Amygdala (tissue), 56 donors: Measurements from ENCODE around the gene DDX39B.
"Not testable (repeated sequence)": the region's sequence is repeated elsewhere in the genome, so short reads cannot be mapped to it uniquely, and the experiment has no call there.

Experiments
- DNase-seq, 56 donors: peaks; one replicate each; lab custom pipeline; 2025; lab: John Stamatoyannopoulos, UW

The DDX39B gene

DNA sequence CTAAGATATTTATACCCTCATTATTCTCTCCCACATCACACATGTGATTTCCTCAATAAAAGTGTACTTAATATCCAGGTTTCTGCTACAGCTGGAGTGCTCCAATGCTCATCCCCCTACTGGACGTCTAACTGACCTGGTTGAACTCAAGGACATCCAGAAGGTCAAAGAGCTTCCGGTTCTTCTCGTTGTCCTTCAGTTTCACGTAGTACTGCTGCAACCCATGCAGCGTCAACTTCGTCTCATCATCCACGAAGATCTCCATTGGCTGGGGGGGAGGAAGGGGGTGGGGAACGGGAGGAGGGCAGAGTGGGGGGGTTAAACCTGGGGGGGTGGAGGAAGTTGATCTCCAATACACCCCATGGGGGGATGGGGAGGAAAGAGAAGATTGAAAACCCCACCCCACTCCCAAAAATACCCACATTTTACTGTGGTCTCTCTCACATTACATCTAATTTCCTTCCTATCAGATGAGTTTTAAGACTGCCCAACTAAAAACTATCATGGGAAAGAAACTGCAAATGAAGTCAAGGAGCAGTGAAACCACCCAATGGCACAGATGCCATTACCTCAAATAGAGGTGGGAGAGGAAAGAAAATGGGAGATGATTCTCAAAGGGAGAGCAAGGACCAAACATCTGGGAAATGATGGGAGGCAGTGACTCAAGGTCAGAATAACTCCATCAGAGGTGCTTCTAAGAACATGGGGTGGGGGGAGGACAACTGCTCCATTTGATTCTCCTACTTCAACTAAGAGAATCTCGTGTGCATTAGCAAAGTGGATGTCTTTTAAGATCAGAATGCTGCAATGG is 9.0 kb downstream of the DDX39B start:
- no peak for DNase-seq

GRCh38 chr6:31531771-31532643 is 9.8 kb downstream of the DDX39B start:
- DNase-seq = no peak

DNA sequence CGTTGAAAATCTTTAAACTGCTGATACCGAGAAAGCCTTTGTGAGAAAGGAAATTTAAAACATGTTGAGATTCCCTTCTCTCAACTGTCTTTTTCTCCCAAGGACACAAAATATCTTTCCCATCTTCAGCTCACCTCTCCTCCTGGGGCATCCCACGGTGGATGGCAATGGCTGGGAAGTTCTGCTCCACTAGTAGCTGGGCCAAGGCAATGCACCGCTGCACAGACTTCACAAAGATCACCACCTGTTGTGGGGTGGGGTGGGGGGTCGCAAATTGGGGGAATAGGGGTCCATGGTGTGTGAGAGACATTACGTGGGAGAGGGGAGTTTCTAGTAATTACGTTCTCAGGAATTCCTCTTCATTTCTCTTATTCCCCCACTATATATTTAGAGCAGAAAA is 10.6 kb downstream of the DDX39B start:
- no peak for DNase-seq

DNA sequence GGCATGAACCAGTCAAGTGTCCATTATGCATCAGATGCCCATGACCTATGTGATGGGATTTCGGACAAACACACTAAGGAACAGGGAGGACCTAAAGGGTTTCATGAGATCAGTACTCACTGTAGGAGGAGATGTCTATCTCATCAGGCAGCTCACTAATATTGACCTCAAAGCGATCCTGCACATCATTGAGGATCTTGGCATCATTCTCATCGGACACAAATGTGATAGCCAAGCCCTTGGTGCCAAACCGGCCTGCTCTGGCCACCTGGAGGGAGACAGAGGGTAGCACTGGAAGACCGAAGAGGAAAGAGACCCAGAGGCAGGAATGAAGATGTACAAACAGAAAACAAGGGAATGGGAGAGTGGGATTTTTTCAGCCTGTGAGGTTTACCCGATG is 11.1 kb downstream of the DDX39B start:
- DNase-seq = no peak

DNA sequence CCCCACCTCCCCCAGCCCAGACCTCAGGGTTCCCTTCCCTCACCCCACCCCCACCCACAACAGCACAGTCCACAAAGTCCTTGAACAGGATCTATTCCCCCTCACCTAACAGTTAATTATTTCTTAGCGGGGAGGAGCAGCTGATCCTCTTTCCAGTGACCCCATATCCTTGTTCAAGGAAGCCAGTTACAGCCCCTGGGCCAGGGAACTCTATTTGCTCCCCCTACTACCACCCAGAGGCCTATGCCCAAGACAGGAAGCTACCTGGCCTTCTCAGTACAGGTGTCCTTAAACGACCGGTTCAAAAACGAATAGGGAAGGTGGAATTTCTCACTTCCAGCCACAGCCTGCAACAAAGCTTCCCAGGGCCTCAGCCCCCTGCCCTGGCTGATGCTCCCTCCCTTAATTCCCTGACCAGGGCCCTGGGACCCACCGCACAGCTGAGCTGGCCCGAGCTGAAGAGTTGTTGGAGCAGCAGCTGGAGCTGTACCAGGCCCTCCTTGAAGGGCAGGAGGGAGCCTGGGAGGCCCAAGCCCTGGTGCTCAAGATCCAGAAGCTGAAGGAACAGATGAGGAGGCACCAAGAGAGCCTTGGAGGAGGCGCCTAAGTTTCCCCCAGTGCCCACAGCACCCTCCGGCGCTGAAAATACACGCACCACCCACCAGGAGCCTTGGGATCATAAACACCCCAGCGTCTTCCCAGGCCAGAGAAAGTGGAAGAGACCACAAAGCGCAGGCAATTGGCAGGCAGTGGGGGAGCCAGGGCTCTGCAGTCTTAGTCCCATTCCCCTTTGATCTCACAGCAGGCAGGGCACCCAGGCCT is 12.3 kb downstream of the DDX39B start:
- DNase-seq = no peak

DNA sequence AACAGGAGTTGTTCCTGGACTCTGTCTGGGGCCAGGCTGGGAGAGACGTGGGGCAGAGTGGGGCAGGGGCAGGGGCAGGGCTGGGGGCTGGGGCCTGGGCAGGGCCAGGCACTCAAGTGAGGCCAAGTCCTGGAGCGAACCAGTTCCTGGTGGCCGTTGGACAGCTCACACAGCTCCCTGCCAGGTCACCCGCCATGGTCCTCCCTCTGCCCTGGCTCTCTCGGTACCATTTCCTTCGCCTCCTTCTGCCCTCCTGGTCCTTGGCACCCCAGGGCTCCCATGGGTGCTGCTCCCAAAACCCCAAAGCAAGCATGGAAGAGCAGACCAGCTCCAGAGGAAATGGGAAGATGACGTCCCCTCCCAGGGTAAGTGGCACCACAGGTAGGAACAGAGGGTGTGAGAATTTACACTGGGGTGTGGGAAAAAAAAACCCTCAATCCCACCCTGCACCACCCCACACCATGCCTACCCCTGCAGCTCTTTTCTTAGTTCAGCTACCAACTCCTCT is 12.9 kb downstream of the DDX39B start, which contains the start of gene MCCD1:
MCCD1 (plus strand) TSS at position 142 of the 508 bp plus-strand sequence; CDS start at position 195, 53 bp downstream.
- no peak for DNase-seq

GRCh38 chr6:31528307-31528777 is 13.5 kb downstream of the DDX39B start:
- no peak for DNase-seq

DNA sequence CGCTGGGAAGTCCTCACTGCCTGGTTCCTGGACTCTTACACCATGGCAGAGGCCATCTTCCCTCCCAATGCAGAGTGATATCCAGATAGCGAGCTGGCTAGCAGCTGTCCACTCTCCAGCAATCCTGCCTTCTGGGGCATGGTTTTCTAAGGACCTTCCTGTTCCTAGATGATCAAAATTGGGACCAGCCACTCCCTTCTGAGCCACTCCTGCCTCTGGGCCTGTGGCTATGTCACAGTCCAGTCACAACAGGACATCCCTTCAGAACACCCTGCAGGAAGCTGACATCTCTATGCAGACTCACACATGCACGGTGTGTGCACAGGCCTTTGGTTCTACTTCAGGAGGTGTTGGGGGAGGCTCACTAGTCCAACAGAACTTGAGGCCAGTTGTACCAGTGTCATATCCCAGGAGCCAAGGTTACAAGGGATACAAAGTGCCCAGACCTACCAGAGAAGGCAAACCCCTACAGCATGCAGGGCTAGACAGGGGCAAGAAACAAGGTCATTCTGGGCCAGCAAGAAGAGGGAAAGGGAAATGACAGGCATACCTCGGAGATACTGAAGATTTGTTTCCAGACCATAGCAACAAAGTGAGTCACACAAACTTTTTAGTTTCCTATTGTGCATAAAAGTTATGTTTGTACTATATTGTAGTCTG is 15.7 kb downstream of the DDX39B start:
- DNase-seq = no peak

- DNase-seq = no peak
Measured at GRCh38 chr6:31525553-31525931, 16.3 kb downstream of the DDX39B start.

DNA sequence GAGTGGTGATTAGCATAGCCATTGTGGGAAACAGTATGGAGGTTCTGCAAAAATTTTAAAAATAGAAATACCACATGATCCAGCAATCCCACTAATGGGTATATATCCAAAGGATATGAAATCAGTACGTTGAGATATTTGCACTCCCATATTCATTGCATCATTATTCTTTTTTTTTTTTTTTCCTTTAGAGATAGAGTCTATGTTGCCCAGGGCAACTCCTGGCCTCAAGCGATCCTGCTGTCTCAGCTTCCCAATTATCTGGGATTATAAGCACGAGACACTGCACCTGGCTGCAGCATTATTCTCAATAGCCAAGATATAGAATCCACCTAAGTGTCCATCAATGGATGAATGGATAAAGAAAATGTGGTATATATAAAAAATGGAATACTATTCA is 20.0 kb downstream of the DDX39B start:
- no peak for DNase-seq

DNA sequence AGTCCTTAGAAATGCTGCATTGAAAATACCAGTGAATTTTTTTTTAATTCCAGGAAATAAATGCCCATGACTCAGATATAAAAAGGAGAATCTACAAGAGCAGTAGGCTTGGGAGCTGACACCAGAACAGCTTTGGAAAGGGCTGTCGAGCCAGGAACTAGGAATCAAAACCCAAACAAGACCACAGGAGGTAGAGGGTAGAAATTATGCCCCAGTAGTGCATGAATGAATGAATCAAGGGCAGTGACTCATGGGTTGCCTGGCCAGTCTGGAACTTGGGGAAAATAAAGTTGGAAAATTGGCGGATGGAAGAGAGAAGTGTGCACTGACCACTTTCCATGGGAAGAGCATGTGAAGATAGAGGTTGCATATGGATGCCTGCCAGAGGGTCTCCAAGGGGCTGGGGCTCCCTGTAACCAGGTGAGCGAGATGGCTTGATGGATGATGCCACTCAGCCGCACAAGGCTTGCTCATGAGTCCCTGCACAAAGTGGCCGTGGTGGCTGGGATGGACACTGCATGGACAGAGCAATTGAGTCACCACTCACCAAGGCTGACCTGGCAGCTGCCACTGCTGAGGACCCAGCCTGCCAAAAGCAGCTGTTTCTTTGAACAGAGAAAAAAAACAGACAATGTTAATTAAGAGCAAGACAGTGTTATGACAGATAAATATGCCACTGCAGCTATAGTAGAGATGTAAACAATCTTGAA is 28.2 kb downstream of the DDX39B start:
- no peak for DNase-seq

- no peak for DNase-seq
Measured at GRCh38 chr6:31510007-31510406, 31.8 kb downstream of the DDX39B start.

GRCh38 chr6:31509036-31509435 is 32.8 kb downstream of the DDX39B start:
- not testable (repeated sequence) for DNase-seq

GRCh38 chr6:31502586-31502985 is 39.2 kb downstream of the DDX39B start:
- DNase-seq = no peak

GRCh38 chr6:31499648-31500047 is 42.2 kb downstream of the DDX39B start:
- not testable (repeated sequence) for DNase-seq

DNA sequence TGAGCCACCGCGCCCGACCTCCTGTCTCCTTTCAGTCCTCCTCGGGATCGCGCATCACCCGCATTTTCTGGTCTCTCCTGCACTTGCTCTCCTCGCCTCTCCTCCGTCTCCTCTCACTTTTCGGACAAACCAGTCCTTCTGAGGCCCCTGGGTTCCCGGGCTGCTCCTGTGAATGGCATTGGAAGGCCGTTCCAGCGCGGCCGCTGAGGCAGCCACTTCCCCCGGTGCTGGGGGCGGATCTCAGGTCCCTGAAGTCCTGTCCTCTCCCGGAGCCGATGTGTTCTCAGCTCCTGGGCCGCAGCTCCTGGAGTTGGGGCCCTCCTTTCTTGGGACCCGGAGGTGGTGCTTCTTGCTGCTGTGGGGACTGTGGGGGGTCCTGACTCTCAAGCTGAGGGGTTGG is 43.1 kb downstream of the DDX39B start:
- DNase-seq = no peak

DNA sequence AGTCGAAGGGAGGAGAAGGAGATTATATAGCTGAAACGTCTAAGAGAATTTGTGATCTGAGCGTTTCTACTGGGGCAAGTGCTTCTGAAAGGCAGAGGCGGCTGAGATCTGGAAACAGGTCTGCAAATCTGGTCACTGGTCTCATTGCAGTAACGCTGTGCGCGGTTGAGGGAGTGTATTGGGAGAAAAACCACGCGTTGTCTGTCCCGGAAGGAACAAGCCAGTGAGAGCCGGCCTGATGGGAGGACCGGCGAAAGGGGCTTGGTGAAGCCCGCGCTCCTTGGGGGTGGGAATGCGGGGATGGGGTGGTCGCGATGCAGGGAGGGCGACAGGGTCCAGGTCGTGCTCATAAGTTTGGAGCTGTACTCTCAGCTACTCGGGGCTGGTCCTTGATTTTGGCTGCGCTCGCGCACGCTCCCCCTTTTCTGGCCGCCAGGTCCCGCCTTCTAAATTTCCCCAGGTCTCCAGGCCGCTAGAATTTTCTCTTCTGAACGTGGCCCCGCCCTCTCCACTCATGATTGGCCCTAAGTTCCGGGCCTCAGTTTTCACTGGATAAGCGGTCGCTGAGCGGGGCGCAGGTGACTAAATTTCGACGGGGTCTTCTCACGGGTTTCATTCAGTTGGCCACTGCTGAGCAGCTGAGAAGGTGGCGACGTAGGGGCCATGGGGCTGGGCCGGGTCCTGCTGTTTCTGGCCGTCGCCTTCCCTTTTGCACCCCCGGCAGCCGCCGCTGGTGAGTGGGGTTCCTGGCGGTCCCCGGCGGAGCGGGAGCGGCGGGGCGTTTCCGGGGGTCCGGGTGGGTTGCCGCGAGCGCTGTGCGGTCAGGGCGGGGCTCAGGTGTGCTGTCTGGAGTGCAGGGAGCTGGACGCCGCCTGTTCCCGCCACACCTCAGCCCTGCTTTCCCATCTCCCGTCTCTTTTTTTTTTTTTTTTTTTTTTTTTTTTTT is 44.0 kb downstream of the DDX39B start, which contains the start of gene MICB:
MICB (plus strand) TSS at position 615 of the 946 bp plus-strand sequence; CDS start at position 664, 49 bp downstream.
- peak in 34 of 56 donors; percentile 2 to 72 (median 39) for DNase-seq

GRCh38 chr6:31496826-31497225 is 45.0 kb downstream of the DDX39B start:
- peak in 11 of 56 donors; percentile 4 to 46 (median 12) for DNase-seq
